DOHH2 (cell line): ENCODE measurements around the gene KANK4.

Experiments
- H3F3A ChIP-seq: fragments of 200-600 bp; sonication (generic), shearing (Covaris generic); 2 replicates; pipeline ENCODE4 v1.6.0; 2016; ENCODE audit warnings: antibody characterized with exemption, mild to moderate bottlenecking; ENCODE audit not compliant: control insufficient read depth, insufficient read depth
- H3K27ac ChIP-seq: fragments of 200-600 bp; sonication (generic); 2 replicates; pipeline ENCODE4 v1.5.1; 2014; ENCODE audit warnings: low read depth, mild to moderate bottlenecking, low read length, moderate library complexity
- H3K27me3 ChIP-seq: fragments of 200-600 bp; sonication (generic); 2 replicates; pipeline ENCODE4 v1.6.1; 2014; ENCODE audit warnings: mild to moderate bottlenecking, low read length, mixed read lengths; ENCODE audit not compliant: control insufficient read depth
- H3K36me3 ChIP-seq: fragments of 200-600 bp; sonication (generic); 2 replicates; pipeline ENCODE4 v1.6.1; 2014; ENCODE audit warnings: mild to moderate bottlenecking, low read length, moderate library complexity, mixed read lengths; ENCODE audit not compliant: control insufficient read depth
- H3K4me1 ChIP-seq: fragments of 200-600 bp; sonication (generic); 2 replicates; pipeline ENCODE4 v1.6.1; 2014; ENCODE audit warnings: mild to moderate bottlenecking, low read length, mixed read lengths; ENCODE audit not compliant: control insufficient read depth
- H3K4me2 ChIP-seq: fragments of 200-600 bp; sonication (generic); 2 replicates; pipeline ENCODE4 v1.6.0; 2014; ENCODE audit warnings: mild to moderate bottlenecking, low read length, moderate library complexity
- H3K4me3 ChIP-seq: fragments of 200-600 bp; sonication (generic); 2 replicates; pipeline ENCODE4 v1.5.1; 2014; ENCODE audit warnings: mild to moderate bottlenecking, low read length, mixed read lengths
- H3K79me2 ChIP-seq: fragments of 200-600 bp; sonication (generic); 2 replicates; pipeline ENCODE4 v1.6.1; 2014; ENCODE audit warnings: mild to moderate bottlenecking, low read length, mixed read lengths; ENCODE audit not compliant: control insufficient read depth
- H3K9me2 ChIP-seq: fragments of 200-600 bp; sonication (generic); replicated peaks from 2 replicates; pipeline ENCODE4 v1.6.1; 2014; ENCODE audit warnings: mild to moderate bottlenecking, low read length, mixed read lengths; ENCODE audit not compliant: control insufficient read depth
- H3K9me3 ChIP-seq: fragments of 200-600 bp; sonication (generic); 2 replicates; pipeline ENCODE4 v1.6.1; 2014; ENCODE audit warnings: antibody characterized with exemption, low read length, mixed read lengths; ENCODE audit not compliant: control insufficient read depth, insufficient read depth
- H4K20me1 ChIP-seq: fragments of 200-600 bp; sonication (generic); 2 replicates; pipeline ENCODE4 v1.6.0; 2014; ENCODE audit warnings: low read depth, mild to moderate bottlenecking, antibody characterized with exemption, low read length, moderate library complexity; ENCODE audit not compliant: control insufficient read depth, insufficient read depth
- EZH2phosphoT487 ChIP-seq: fragments of 200-600 bp; sonication (generic); IDR thresholded peaks from 2 replicates; pipeline ENCODE4 v1.6.1; 2017; ENCODE audit warnings: borderline replicate concordance, mild to moderate bottlenecking, antibody characterized with exemption, low read length, moderate library complexity, mixed read lengths
- TF ChIP-seq, protein P1 (sequence below): fragments of 200-600 bp; sonication (generic); IDR thresholded peaks from one replicate; pipeline ENCODE4 v1.5.1; 2014; ENCODE audit warnings: antibody characterized with exemption, mild to moderate bottlenecking, low read depth, low read length; ENCODE audit not compliant: poor library complexity, severe bottlenecking

Gene KANK4

DNA sequence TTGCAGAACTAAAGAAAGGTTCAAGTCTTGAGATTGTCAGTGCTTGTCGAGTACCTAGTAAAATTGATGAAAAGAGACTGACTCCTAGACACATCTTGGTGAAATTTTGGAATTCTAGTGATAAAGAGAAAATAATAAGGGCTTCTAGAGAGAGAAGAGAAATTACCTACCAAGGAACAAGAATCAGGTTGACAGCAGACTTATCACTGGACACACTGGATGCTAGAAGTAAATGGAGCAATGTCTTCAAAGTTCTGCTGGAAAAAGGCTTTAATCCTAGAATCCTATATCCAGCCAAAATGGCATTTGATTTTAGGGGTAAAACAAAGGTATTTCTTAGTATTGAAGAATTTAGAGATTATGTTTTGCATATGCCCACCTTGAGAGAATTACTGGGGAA is 108.3 kb downstream of the KANK4 start:
- TF ChIP-seq EZH2phosphoT487, result no peak
- TF ChIP-seq, protein P1, sequence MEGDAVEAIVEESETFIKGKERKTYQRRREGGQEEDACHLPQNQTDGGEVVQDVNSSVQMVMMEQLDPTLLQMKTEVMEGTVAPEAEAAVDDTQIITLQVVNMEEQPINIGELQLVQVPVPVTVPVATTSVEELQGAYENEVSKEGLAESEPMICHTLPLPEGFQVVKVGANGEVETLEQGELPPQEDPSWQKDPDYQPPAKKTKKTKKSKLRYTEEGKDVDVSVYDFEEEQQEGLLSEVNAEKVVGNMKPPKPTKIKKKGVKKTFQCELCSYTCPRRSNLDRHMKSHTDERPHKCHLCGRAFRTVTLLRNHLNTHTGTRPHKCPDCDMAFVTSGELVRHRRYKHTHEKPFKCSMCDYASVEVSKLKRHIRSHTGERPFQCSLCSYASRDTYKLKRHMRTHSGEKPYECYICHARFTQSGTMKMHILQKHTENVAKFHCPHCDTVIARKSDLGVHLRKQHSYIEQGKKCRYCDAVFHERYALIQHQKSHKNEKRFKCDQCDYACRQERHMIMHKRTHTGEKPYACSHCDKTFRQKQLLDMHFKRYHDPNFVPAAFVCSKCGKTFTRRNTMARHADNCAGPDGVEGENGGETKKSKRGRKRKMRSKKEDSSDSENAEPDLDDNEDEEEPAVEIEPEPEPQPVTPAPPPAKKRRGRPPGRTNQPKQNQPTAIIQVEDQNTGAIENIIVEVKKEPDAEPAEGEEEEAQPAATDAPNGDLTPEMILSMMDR, result no peak
- no peaks in the 10 kb centered on the region for H3K27me3 ChIP-seq
- no peaks in the 10 kb centered on the region for H3F3A ChIP-seq
- H3K4me3 ChIP-seq, result no peak overlapping the region
- H3K9me3 ChIP-seq, result peaks cover 3% of the 10 kb centered on the region; the same call in 1 of the 2 replicates
- no peak overlapping the region for H3K4me2 ChIP-seq
- H3K27ac ChIP-seq, result no peak overlapping the region
- H3K36me3 ChIP-seq, result no peaks in the 10 kb centered on the region
- no peaks in the 10 kb centered on the region for H4K20me1 ChIP-seq
- no peaks in the 10 kb centered on the region for H3K4me1 ChIP-seq
- H3K79me2 ChIP-seq, result no peaks in the 10 kb centered on the region
- H3K9me2 ChIP-seq, result no peaks in the 10 kb centered on the region

DNA sequence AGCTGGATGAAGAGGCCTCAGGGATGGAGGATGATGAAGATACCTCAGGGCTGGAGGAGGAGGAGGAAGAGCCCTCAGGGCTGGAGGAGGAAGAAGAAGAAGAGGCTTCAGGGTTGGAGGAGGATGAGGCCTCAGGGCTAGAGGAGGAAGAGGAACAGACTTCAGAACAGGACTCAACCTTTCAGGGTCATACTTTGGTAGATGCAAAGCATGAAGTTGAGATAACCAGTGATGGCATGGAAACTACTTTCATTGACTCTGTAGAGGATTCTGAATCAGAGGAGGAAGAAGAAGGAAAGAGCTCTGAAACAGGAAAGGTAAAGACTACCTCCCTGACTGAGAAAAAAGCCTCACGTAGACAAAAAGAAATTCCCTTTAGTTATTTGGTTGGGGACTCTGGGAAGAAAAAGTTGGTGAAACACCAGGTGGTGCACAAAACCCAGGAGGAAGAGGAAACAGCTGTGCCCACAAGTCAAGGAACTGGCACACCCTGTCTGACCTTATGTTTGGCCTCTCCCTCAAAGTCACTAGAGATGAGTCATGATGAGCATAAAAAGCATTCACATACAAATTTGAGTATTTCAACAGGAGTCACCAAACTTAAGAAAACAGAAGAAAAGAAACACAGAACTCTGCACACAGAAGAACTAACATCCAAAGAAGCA is 109.2 kb downstream of the KANK4 start:
- no peak overlapping the region for H3K4me2 ChIP-seq

DNA sequence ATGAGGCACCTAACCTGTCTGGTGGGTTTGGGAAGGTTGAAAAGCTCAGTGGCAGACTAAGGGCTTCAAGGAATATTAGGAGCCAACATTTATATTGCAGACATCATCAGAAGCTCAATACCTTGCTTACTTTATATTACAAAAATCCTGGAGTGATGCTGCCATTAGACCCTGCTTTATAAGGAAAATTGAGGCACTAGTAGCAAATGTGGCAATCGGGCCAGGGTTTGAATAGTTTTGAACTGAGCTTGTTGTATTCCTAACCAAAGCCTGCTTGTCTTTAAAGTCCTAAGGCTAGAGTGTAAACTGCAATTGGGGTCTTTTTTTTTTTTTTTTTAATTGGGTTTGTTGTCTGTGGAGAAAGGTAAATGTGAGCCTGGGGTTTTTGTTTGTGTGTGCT is 110.3 kb downstream of the KANK4 start:
- no peak for TF ChIP-seq EZH2phosphoT487
- TF ChIP-seq, protein P1, result no peak
- Histone ChIP-seq H3K4me1 (no peaks in the 10 kb centered on the region), H3F3A (no peaks in the 10 kb centered on the region), H3K4me3 (no peak overlapping the region), H3K79me2 (no peaks in the 10 kb centered on the region), H3K27me3 (no peaks in the 10 kb centered on the region), H3K4me2 (no peak overlapping the region), H4K20me1 (no peaks in the 10 kb centered on the region), H3K9me2 (no peaks in the 10 kb centered on the region), H3K27ac (no peak overlapping the region), H3K9me3 (peaks cover 3% of the 10 kb centered on the region; the same call in 1 of the 2 replicates), H3K36me3 (no peaks in the 10 kb centered on the region)

More for the DNA sequence above, 109.2 kb downstream of the KANK4 start:
- no peaks in the 10 kb centered on the region for H3K36me3 ChIP-seq
- TF ChIP-seq, protein P1, result no peak
- no peak for TF ChIP-seq EZH2phosphoT487
- H3K4me1 ChIP-seq, result no peaks in the 10 kb centered on the region
- peaks cover 3% of the 10 kb centered on the region; the same call in 1 of the 2 replicates for H3K9me3 ChIP-seq
- H3F3A ChIP-seq, result no peaks in the 10 kb centered on the region
- no peaks in the 10 kb centered on the region for H4K20me1 ChIP-seq
- H3K9me2 ChIP-seq, result no peaks in the 10 kb centered on the region
- H3K27me3 ChIP-seq, result no peaks in the 10 kb centered on the region
- H3K4me3 ChIP-seq, result no peak overlapping the region
- no peaks in the 10 kb centered on the region for H3K79me2 ChIP-seq
- H3K27ac ChIP-seq, result no peak overlapping the region
